ENCODE data around the gene SLC8B1.

- no peak for TF ChIP-seq POLR2A (conservative IDR thresholded peaks at IDR 0.05)
- no peak for TF ChIP-seq CEBPG (CRISPR knock-in tag; IDR thresholded peaks at IDR 0.05)
- TF ChIP-seq CEBPG (tag; conservative IDR thresholded peaks at IDR 0.05 in 1 of 2, IDR thresholded peaks at IDR 0.05 in 1 of 2): no peak
- TF ChIP-seq ELF4 (CRISPR knock-in tag; IDR thresholded peaks at IDR 0.05): no peak
- TF ChIP-seq ZNF274 (IDR thresholded peaks at IDR 0.05; ENCODE audit: borderline replicate concordance, low read depth, low read length): no peak
- TF ChIP-seq, protein P1, sequence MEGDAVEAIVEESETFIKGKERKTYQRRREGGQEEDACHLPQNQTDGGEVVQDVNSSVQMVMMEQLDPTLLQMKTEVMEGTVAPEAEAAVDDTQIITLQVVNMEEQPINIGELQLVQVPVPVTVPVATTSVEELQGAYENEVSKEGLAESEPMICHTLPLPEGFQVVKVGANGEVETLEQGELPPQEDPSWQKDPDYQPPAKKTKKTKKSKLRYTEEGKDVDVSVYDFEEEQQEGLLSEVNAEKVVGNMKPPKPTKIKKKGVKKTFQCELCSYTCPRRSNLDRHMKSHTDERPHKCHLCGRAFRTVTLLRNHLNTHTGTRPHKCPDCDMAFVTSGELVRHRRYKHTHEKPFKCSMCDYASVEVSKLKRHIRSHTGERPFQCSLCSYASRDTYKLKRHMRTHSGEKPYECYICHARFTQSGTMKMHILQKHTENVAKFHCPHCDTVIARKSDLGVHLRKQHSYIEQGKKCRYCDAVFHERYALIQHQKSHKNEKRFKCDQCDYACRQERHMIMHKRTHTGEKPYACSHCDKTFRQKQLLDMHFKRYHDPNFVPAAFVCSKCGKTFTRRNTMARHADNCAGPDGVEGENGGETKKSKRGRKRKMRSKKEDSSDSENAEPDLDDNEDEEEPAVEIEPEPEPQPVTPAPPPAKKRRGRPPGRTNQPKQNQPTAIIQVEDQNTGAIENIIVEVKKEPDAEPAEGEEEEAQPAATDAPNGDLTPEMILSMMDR (IDR thresholded peaks at IDR 0.05 in 2 of 3, conservative IDR thresholded peaks at IDR 0.05 in 1 of 3; ENCODE audit: insufficient read depth in 2 of 3, low read depth in 1 of 3, low read length in 3 of 3): no peak
- no peak for TF ChIP-seq SAP30 (IDR thresholded peaks at IDR 0.05; ENCODE audit: borderline replicate concordance, insufficient read depth, low read depth, low read length, poor library complexity, severe bottlenecking)
- no peak for TF ChIP-seq BRF1 (IDR thresholded peaks at IDR 0.05; ENCODE audit: borderline replicate concordance, extremely low read depth, insufficient read length)
- TF ChIP-seq TAF1 (IDR thresholded peaks at IDR 0.05; ENCODE audit: control insufficient read depth, extremely low read depth, insufficient read depth, low read length, severe bottlenecking): no peak
Measured at GRCh38 chr12:113370923-113371682, 36.2 kb upstream of the SLC8B1 start.

Data from K562 (cell line).